Retina (tissue), 1 donor: ENCODE results near the gene EPB41L3.

Source experiments
- DNase-seq: peaks from one replicate; pipeline ENCODE4 v3.0.0-alpha.2; 2016

The EPB41L3 gene

GRCh38 chr18:5449858-5450509, 93.8 kb downstream of the EPB41L3 start:
- DNase-seq: no peak

- DNase-seq: no peak
These were observed 96.4 kb downstream of the EPB41L3 start for GRCh38 chr18:5447442-5447841.

- DNase-seq: no peak
These were observed 99.0 kb downstream of the EPB41L3 start for GRCh38 chr18:5444847-5445246.

- no peak for DNase-seq
These were observed 99.5 kb downstream of the EPB41L3 start for GRCh38 chr18:5444269-5444668.

- DNase-seq: no peak
These were observed 103.7 kb downstream of the EPB41L3 start for GRCh38 chr18:5439986-5440696.

GRCh38 chr18:5434425-5434824, 109.4 kb downstream of the EPB41L3 start:
- DNase-seq: no peak

GRCh38 chr18:5431836-5432575, 111.8 kb downstream of the EPB41L3 start:
- peak; percentile 38 for DNase-seq

GRCh38 chr18:5430131-5430530, 113.7 kb downstream of the EPB41L3 start:
- DNase-seq: no peak

- DNase-seq: no peak
These were observed 114.1 kb downstream of the EPB41L3 start for GRCh38 chr18:5429681-5430080.

- no peak for DNase-seq
These were observed 118.1 kb downstream of the EPB41L3 start for GRCh38 chr18:5425721-5426120.

GRCh38 chr18:5424903-5425664, 118.7 kb downstream of the EPB41L3 start:
- peak; percentile 30 for DNase-seq

- no peak for DNase-seq
These were observed 121.2 kb downstream of the EPB41L3 start for GRCh38 chr18:5422626-5423025.

GRCh38 chr18:5421981-5422380, 121.8 kb downstream of the EPB41L3 start:
- DNase-seq: no peak

GRCh38 chr18:5420906-5421305, 122.9 kb downstream of the EPB41L3 start:
- no peak for DNase-seq

- DNase-seq: no peak
These were observed 124.2 kb downstream of the EPB41L3 start for GRCh38 chr18:5419601-5420000.

GRCh38 chr18:5419030-5419429, 124.8 kb downstream of the EPB41L3 start:
- no peak for DNase-seq

GRCh38 chr18:5417342-5417741, 126.5 kb downstream of the EPB41L3 start:
- no peak for DNase-seq

- DNase-seq: no peak
These were observed 127.7 kb downstream of the EPB41L3 start for GRCh38 chr18:5416112-5416511.

GRCh38 chr18:5415665-5416064, 128.1 kb downstream of the EPB41L3 start:
- DNase-seq: no peak

- no peak for DNase-seq
These were observed 128.8 kb downstream of the EPB41L3 start for GRCh38 chr18:5415031-5415430.

GRCh38 chr18:5414546-5414945, 129.3 kb downstream of the EPB41L3 start:
- DNase-seq: peak; percentile 77

- DNase-seq: peak; percentile 24
These were observed 130.3 kb downstream of the EPB41L3 start for GRCh38 chr18:5413447-5413846.

- DNase-seq: no peak
These were observed 133.2 kb downstream of the EPB41L3 start for GRCh38 chr18:5410582-5410981.
